Ishikawa (cell line): Measurements from ENCODE around the gene ARRDC3.

Source experiments
- CEBPB ChIP-seq: IDR thresholded peaks from 2 replicates; pipeline ENCODE4 v1.6.1; 2012
- CREB1 ChIP-seq: IDR thresholded peaks from 2 replicates; pipeline ENCODE4 v1.6.1; 2012; ENCODE audit warnings: low read depth
- EGR1 ChIP-seq: IDR thresholded peaks from 2 replicates; pipeline ENCODE4 v1.6.1; 2012
- EP300 ChIP-seq: IDR thresholded peaks from 2 replicates; pipeline ENCODE4 v1.6.1; 2012; ENCODE audit warnings: borderline replicate concordance
- FOXM1 ChIP-seq: IDR thresholded peaks from 2 replicates; pipeline ENCODE4 v1.6.1; 2012; ENCODE audit warnings: low read depth, borderline replicate concordance
- NFIC ChIP-seq: IDR thresholded peaks from 2 replicates; pipeline ENCODE4 v1.6.1; 2012
- RAD21 ChIP-seq: IDR thresholded peaks from 2 replicates; pipeline ENCODE4 v1.6.1; 2012; ENCODE audit warnings: low read depth
- TAF1 ChIP-seq: IDR thresholded peaks from 2 replicates; pipeline ENCODE4 v1.6.1; 2012; ENCODE audit warnings: low read depth, mild to moderate bottlenecking
- TCF12 ChIP-seq: IDR thresholded peaks from 2 replicates; pipeline ENCODE4 v1.6.1; 2012; ENCODE audit warnings: low read depth
- TEAD4 ChIP-seq: IDR thresholded peaks from 2 replicates; pipeline ENCODE4 v1.6.1; 2012
- YY1 ChIP-seq: IDR thresholded peaks from 2 replicates; pipeline ENCODE4 v1.6.1; 2012; ENCODE audit warnings: low read depth
- ZBTB7A ChIP-seq: IDR thresholded peaks from 2 replicates; pipeline ENCODE4 v1.6.1; 2012; ENCODE audit warnings: low read depth
- TF ChIP-seq, protein P1 (sequence below): IDR thresholded peaks from 2 replicates; pipeline ENCODE4 v1.6.1; 2012; ENCODE audit warnings: low read depth, mild to moderate bottlenecking
- TF ChIP-seq, protein P2 (sequence below): IDR thresholded peaks from 2 replicates; pipeline ENCODE4 v1.6.1; 2012

The ARRDC3 gene

DNA sequence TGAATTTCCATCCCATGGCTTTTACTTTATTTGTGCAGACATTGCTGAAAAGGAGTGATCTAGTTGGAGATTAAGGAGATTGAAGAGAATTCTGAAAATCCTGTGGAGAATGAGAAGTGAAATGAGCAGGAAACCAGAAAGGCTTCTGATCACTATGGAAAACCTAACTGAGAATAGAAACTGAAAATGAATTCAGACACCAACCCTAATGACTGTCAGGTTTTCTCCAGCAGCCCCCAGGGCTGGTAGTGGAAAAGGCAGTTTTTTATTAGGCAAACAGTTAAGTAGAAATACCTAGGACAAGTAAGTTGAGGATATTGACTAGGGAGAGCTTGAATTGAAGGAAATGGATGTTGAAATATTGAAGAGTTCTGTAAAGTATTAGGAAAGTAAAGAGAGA lies 14.7 kb upstream of the ARRDC3 start:
- TF ChIP-seq, protein P1, sequence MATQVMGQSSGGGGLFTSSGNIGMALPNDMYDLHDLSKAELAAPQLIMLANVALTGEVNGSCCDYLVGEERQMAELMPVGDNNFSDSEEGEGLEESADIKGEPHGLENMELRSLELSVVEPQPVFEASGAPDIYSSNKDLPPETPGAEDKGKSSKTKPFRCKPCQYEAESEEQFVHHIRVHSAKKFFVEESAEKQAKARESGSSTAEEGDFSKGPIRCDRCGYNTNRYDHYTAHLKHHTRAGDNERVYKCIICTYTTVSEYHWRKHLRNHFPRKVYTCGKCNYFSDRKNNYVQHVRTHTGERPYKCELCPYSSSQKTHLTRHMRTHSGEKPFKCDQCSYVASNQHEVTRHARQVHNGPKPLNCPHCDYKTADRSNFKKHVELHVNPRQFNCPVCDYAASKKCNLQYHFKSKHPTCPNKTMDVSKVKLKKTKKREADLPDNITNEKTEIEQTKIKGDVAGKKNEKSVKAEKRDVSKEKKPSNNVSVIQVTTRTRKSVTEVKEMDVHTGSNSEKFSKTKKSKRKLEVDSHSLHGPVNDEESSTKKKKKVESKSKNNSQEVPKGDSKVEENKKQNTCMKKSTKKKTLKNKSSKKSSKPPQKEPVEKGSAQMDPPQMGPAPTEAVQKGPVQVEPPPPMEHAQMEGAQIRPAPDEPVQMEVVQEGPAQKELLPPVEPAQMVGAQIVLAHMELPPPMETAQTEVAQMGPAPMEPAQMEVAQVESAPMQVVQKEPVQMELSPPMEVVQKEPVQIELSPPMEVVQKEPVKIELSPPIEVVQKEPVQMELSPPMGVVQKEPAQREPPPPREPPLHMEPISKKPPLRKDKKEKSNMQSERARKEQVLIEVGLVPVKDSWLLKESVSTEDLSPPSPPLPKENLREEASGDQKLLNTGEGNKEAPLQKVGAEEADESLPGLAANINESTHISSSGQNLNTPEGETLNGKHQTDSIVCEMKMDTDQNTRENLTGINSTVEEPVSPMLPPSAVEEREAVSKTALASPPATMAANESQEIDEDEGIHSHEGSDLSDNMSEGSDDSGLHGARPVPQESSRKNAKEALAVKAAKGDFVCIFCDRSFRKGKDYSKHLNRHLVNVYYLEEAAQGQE, result no peak
- no peak for TF ChIP-seq TCF12
- no peak for TF ChIP-seq TEAD4
- TF ChIP-seq EGR1, result no peak
- no peak for TF ChIP-seq RAD21
- no peak for TF ChIP-seq EP300
- TF ChIP-seq ZBTB7A, result no peak

DNA sequence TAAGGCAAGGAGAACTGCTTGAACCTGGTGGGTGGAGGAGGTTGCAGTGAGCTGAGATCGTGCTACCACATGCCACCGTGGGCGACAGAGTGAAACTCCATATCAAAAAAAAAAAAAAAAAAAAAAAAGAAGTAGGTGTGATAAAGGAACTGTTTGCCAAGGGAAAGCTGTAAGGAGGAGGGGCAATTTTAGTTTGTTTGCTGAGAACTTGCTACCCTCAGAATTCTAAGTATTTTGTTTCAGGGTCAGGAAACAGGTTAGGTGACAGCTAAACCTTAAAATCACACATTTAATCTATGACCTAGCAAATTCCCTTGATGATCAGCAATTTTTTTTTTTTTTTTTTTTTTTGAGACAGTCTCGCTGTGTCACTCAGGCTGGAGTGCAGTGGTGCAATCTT lies 7.2 kb upstream of the ARRDC3 start:
- TF ChIP-seq TAF1 (no peak), TCF12 (no peak), NFIC (no peak), YY1 (no peak), CREB1 (no peak), FOXM1 (no peak), CEBPB (no peak), RAD21 (no peak), ZBTB7A (no peak)
- TF ChIP-seq, protein P2, sequence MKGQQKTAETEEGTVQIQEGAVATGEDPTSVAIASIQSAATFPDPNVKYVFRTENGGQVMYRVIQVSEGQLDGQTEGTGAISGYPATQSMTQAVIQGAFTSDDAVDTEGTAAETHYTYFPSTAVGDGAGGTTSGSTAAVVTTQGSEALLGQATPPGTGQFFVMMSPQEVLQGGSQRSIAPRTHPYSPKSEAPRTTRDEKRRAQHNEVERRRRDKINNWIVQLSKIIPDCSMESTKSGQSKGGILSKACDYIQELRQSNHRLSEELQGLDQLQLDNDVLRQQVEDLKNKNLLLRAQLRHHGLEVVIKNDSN, result no peak
- TF ChIP-seq, protein P1, result no peak

DNA sequence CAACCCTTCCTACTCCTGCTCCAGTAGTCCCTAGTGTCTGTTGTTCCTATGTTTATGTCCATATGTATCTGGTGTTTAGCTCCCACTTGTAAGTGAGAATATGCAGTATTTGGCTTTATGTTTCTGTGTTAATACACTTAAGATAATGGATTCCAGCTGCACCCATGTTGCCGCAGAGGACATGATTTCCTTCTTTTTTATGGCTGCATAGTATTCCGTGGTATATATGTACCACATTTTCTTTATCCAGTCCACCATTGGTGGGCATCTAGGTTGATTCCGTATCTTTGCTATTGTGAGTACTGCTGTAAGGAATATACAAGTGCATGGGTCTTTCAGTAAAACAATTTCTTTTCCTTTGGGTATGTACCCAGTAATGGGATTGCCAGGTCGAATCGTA lies 5.2 kb upstream of the ARRDC3 start:
- no peak for TF ChIP-seq TCF12
- TF ChIP-seq CREB1, result no peak
- no peak for TF ChIP-seq TAF1
- TF ChIP-seq TEAD4, result no peak
- no peak for TF ChIP-seq ZBTB7A
- TF ChIP-seq NFIC, result no peak
- TF ChIP-seq, protein P2, result no peak
- no peak for TF ChIP-seq EGR1
- no peak for TF ChIP-seq CEBPB

DNA sequence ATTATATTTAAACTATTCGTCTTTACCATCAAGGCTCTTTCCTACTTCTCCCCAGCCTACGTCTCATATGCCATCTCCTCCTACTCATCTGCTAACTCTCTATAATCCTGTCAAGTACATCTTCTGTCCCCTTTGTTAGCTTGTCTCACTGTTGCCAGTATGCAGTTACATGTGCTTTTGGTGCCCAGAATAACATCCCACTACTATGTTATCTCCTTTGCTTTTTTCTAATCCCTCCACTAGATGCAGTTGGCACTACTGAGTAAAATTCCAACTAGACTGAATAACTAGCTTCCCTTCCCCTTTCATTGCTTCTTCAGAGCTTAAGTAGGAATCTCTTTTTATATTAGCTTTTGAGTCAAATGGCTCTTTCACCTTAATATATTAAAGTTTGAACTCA lies 3.0 kb upstream of the ARRDC3 start:
- TF ChIP-seq, protein P1, result no peak
- TF ChIP-seq YY1, result no peak
- TF ChIP-seq ZBTB7A, result no peak
- no peak for TF ChIP-seq NFIC

DNA sequence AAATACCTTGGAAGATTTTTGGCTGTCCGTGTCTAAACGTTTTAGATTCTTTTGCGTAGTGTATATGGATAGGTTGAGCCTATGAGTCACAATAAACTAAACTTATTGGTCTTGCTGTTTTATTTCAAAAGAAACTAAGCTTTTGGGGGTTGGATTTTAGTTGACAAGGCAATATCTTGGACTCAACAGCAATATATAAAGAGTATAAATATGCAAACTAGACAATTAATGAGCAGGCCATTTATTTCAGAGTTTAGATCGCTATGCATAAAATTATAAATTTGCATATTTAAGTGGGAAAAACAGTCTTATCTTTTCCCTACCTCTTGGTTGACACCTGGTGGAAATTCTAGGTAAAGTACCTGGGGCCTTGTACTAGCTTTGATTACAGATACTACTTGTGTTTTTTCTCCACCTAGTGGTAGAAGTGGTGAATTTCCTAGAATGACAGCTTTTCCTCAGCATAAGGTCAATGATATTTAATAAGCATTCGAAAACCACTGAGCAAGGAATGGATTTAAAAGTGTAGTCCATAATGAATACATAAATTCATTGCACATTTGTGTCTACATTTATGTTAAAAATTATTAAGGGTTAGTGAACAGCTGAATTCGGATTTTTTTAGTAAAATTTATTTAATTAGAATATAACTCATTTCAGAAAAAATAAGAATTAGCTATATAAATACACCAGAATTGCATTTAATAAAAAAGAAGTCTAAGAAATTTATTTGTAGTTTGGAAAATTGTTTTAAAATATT lies 1.7 kb upstream of the ARRDC3 start:
- peak; percentile 60; the same call in 1 of the 2 replicates for TF ChIP-seq FOXM1
- peak; percentile 97 for TF ChIP-seq RAD21
- TF ChIP-seq TCF12, result no peak
- TF ChIP-seq, protein P2, result no peak
